GM23338 (cell line): ENCODE data around the gene SFSWAP. TPM values are rescaled to one million over a fixed set of nuclear protein-coding genes. Genes with fewer than 3 reads are reported as not detected.

Source experiments
- ATAC-seq: fragments of 200-7000 bp; cut with Tn5 transposase; 3 replicates; pipeline ENCODE4 v1.9.1; 2020
- DNase-seq: peaks from one replicate; pipeline ENCODE4 v3.0.0-alpha.2; 2015; ENCODE audit warnings: low spot score
- H2AFZ ChIP-seq: fragments of 200-600 bp; sonication (generic); 2 replicates; pipeline ENCODE4 v1.8.0; 2016; ENCODE audit warnings: antibody characterized with exemption, mild to moderate bottlenecking, moderate library complexity
- H3F3A ChIP-seq: fragments of 200-600 bp; sonication (generic); replicated peaks from 2 replicates; pipeline ENCODE4 v1.8.0; 2017; ENCODE audit warnings: antibody characterized with exemption, mixed run types, low read depth
- H3K27ac ChIP-seq: fragments of 200-600 bp; sonication (generic); 2 replicates; pipeline ENCODE4 v1.6.1; 2016; ENCODE audit warnings: low read depth
- H3K27me3 ChIP-seq: fragments of 200-600 bp; sonication (generic); 2 replicates; pipeline ENCODE4 v1.8.0; 2016; ENCODE audit warnings: mild to moderate bottlenecking, mixed run types, moderate library complexity; ENCODE audit not compliant: insufficient read depth
- H3K36me3 ChIP-seq: fragments of 200-600 bp; sonication (generic); 2 replicates; pipeline ENCODE4 v1.8.0; 2016; ENCODE audit warnings: mild to moderate bottlenecking; ENCODE audit not compliant: insufficient read depth
- H3K4me1 ChIP-seq: fragments of 200-600 bp; sonication (generic); 2 replicates; pipeline ENCODE4 v1.8.0; 2016; ENCODE audit warnings: mild to moderate bottlenecking, moderate library complexity; ENCODE audit not compliant: insufficient read depth
- H3K4me2 ChIP-seq: fragments of 200-600 bp; sonication (generic); 2 replicates; pipeline ENCODE4 v1.7.1; 2017; ENCODE audit warnings: mixed run types
- H3K4me3 ChIP-seq: fragments of 200-600 bp; sonication (generic); 2 replicates; pipeline ENCODE4 v1.6.1; 2016; ENCODE audit warnings: mixed run types
- H3K79me2 ChIP-seq: fragments of 200-600 bp; sonication (generic); replicated peaks from 2 replicates; pipeline ENCODE4 v1.8.0; 2017; ENCODE audit warnings: mild to moderate bottlenecking; ENCODE audit not compliant: insufficient read depth
- H3K9me2 ChIP-seq: fragments of 200-600 bp; sonication (generic); 2 replicates; pipeline ENCODE4 v1.8.0; 2017; ENCODE audit not compliant: insufficient read depth
- H4K20me1 ChIP-seq: fragments of 200-600 bp; sonication (generic); replicated peaks from 2 replicates; pipeline ENCODE4 v1.8.0; 2017; ENCODE audit warnings: mild to moderate bottlenecking; ENCODE audit not compliant: insufficient read depth
- H3K27ac Mint-ChIP-seq: 2 replicates; pipeline ENCODE4 v1.8.0; 2020; ENCODE audit warnings: inconsistent platforms, mild to moderate bottlenecking, moderate library complexity, mixed read lengths
- H3K27me3 Mint-ChIP-seq: 3 replicates; pipeline ENCODE4 v1.8.0; 2022; ENCODE audit warnings: low read depth, mild to moderate bottlenecking, moderate library complexity, mixed read lengths, inconsistent platforms; ENCODE audit not compliant: insufficient read depth, poor library complexity
- H3K36me3 Mint-ChIP-seq: 3 replicates; pipeline ENCODE4 v1.8.0; 2021; ENCODE audit warnings: low read depth, mild to moderate bottlenecking, inconsistent platforms, moderate library complexity, mixed read lengths
- H3K4me1 Mint-ChIP-seq: 3 replicates; pipeline ENCODE4 v1.8.0; 2020; ENCODE audit warnings: mild to moderate bottlenecking, inconsistent platforms, mixed read lengths
- H3K4me3 Mint-ChIP-seq: 3 replicates; pipeline ENCODE4 v1.8.0; 2021; ENCODE audit warnings: moderate library complexity, mild to moderate bottlenecking, inconsistent platforms, mixed read lengths
- H3K9me3 Mint-ChIP-seq: 3 replicates; pipeline ENCODE4 v1.8.0; 2020; ENCODE audit warnings: moderate library complexity, mild to moderate bottlenecking, inconsistent platforms, mixed read lengths
- CREB1 ChIP-seq: fragments of 250-450 bp; sonication (Bioruptor Pico); IDR thresholded peaks from 2 replicates; pipeline ENCODE4 v1.5.0; 2020; ENCODE audit warnings: low read depth, mild to moderate bottlenecking, moderate library complexity
- CTCF ChIP-seq, 2 experiments: fragments of 200-600 bp in 1 of 2; sonication (generic) in 1 of 2; conservative IDR thresholded peaks; 2 replicates each; pipeline versions ENCODE4 v1.5.1 to v1.6.1; 2016 to 2017; ENCODE audit warnings: antibody characterized with exemption in 2 of 2, low read depth in 2 of 2, mild to moderate bottlenecking in 2 of 2, moderate library complexity in 1 of 2
- ETS1 ChIP-seq: IDR thresholded peaks from 2 replicates; pipeline ENCODE4 v1.6.1; 2016; ENCODE audit warnings: antibody characterized with exemption
- EZH2 ChIP-seq: fragments of 200-600 bp; sonication (generic); IDR thresholded peaks from one replicate; pipeline ENCODE4 v1.8.0; 2017; ENCODE audit warnings: antibody characterized with exemption, mild to moderate bottlenecking, low read depth; ENCODE audit not compliant: unreplicated experiment
- EZH2phosphoT487 ChIP-seq: fragments of 200-600 bp; sonication (generic); IDR thresholded peaks from one replicate; pipeline ENCODE4 v1.8.1; 2018; ENCODE audit warnings: antibody characterized with exemption; ENCODE audit not compliant: unreplicated experiment
- JUNB ChIP-seq: IDR thresholded peaks from one replicate; pipeline ENCODE4 v1.6.1; 2016; ENCODE audit warnings: antibody characterized with exemption; ENCODE audit not compliant: unreplicated experiment
- NANOG ChIP-seq: IDR thresholded peaks from 2 replicates; pipeline ENCODE4 v1.6.1; 2016; ENCODE audit warnings: antibody characterized with exemption, borderline replicate concordance
- POLR2AphosphoS5 ChIP-seq: IDR thresholded peaks from 2 replicates; pipeline ENCODE4 v1.6.1; 2016; ENCODE audit warnings: antibody characterized with exemption, low read depth
- REST ChIP-seq: IDR thresholded peaks from one replicate; pipeline ENCODE4 v1.6.1; 2018; ENCODE audit warnings: antibody characterized with exemption; ENCODE audit not compliant: unreplicated experiment
- STAT1 ChIP-seq: IDR thresholded peaks from one replicate; pipeline ENCODE4 v1.6.1; 2016; ENCODE audit warnings: antibody characterized with exemption; ENCODE audit not compliant: unreplicated experiment
- ZNF114 ChIP-seq: fragments of 250-450 bp; sonication (Bioruptor Pico); IDR thresholded peaks from 2 replicates; pipeline ENCODE4 v1.5.0; 2020; ENCODE audit warnings: mild to moderate bottlenecking, moderate library complexity
- ZNF331 ChIP-seq: fragments of 250-450 bp; sonication (Bioruptor Pico); IDR thresholded peaks from 2 replicates; pipeline ENCODE4 v1.5.0; 2020; ENCODE audit warnings: low read depth, mild to moderate bottlenecking, moderate library complexity
- ZNF462 ChIP-seq: fragments of 250-450 bp; sonication (Bioruptor Pico); IDR thresholded peaks from 2 replicates; pipeline ENCODE4 v1.5.0; 2020; ENCODE audit warnings: mild to moderate bottlenecking, moderate library complexity
- polyA plus RNA-seq: library from polyadenylated mRNA; unstranded; fragments of >200 nt; fragmentation: Nextera tagmentation; extraction: Ambion mirVana; gene quantifications from 2 replicates; pipeline ENCODE4 v1.2.1, GENCODE V29; 2016
- total RNA-seq: library from RNA; depleted of rRNA; stranded (reverse); fragments of >200 nt; shearing (Covaris generic); gene quantifications from 2 replicates; pipeline ENCODE4 v1.2.3, GENCODE V29; 2014

Gene SFSWAP
- total and polyA plus RNA-seq, 2 experiments from 2014 or later, result 41.0 to 49.8 TPM

GRCh38 chr12:131672941-131673887 lies 37.7 kb upstream of the SFSWAP start:
- H3K27me3 Mint-ChIP-seq, result peaks cover 4% of the 10 kb centered on the region
- Histone ChIP-seq H3K27me3 (no peaks in the 10 kb centered on the region), H3K79me2 (no peaks in the 10 kb centered on the region), H3K36me3 (no peaks in the 10 kb centered on the region), H4K20me1 (no peaks in the 10 kb centered on the region), H3K4me3 (no peak overlapping the region), H2AFZ (no peak overlapping the region), H3K4me2 (no peak overlapping the region), H3K4me1 (no peaks in the 10 kb centered on the region), H3K27ac (no peak overlapping the region), H3K9me2 (no peaks in the 10 kb centered on the region), H3F3A (no peaks in the 10 kb centered on the region)
- peaks cover 10% of the 10 kb centered on the region; the same call in 2 of the 3 replicates for H3K9me3 Mint-ChIP-seq
- ATAC-seq (no peak), DNase-seq (no peak)
- TF ChIP-seq EZH2 (no peak), ZNF331 (CRISPR knock-in tag) (no peak), REST (no peak), CTCF (conservative IDR thresholded peaks at IDR 0.05; ENCODE audit: low read depth in 2 of 2) (no peak), STAT1 (no peak), EZH2phosphoT487 (no peak), ETS1 (no peak), CREB1 (CRISPR knock-in tag) (no peak), POLR2AphosphoS5 (no peak), ZNF114 (CRISPR knock-in tag) (no peak), NANOG (no peak), ZNF462 (CRISPR knock-in tag) (no peak), JUNB (no peak)
- no peak overlapping the region for H3K27ac Mint-ChIP-seq
- H3K4me3 Mint-ChIP-seq, result no peak overlapping the region
- 0 out of 3 replicates have a peak, but pooled peaks cover under 1% of the 10 kb centered on the region for H3K4me1 Mint-ChIP-seq
- H3K36me3 Mint-ChIP-seq, result peaks cover 3% of the 10 kb centered on the region; the same call in 1 of the 3 replicates
